H4 (cell line): ENCODE data around the gene LDAH. TPM values are rescaled to one million over a fixed set of nuclear protein-coding genes. Genes with fewer than 3 reads are reported as not detected.

Experiments
- DNase-seq: peaks from one replicate; pipeline ENCODE4 v3.0.0-alpha.2; 2015; ENCODE audit warnings: low spot score
- total RNA-seq: library from RNA; depleted of rRNA; stranded (reverse); fragments of >200 nt; shearing (Covaris generic); gene quantifications from 2 replicates; pipeline ENCODE4 v1.2.3, GENCODE V29; 2014

LDAH gene
- total RNA-seq, 1 experiment from 2014 or later = 21.5 TPM

DNA sequence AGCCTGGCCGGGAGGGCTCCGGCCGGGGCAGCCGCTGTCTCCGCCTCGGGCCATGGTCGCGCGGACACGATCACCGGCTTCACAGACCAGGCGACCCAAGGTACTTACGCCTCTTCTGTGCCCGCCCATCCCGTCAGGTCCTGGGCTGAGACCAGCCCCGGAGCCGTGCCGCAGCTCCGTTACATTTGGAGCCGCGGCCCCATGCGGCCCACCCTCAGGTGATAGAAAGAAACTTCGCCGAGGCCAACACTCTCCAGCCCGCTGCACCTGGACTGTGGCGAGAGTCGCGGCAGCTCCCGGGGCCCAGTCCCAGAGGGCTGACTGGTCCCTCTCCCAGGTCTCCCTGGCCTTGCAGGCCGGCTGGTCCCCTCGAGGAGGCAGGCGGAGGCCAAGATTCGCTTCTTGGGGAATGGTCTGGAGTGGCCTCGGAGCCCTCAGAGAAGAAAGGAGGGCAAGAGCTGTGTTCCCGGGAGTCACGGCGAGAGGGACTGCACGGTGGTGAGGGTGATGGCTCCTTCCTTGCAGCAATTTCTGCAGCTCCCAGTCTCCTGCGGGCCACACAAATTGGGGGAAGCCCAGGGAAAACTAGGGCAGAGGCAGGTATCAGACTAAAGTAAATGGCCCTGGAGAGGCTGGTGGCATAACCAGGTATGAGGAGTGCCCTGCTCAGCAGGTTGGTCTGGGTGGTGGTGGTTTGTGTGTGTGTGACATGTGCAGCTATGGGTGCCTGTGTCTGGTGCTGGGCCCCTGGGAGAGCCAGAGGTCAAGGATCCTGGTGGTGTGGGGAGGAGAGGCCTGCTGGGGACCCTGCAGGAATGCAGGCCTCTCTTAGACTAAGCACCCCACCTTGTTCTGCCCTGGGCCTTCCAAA is 155.1 kb downstream of the LDAH start:
- no peak for DNase-seq

DNA sequence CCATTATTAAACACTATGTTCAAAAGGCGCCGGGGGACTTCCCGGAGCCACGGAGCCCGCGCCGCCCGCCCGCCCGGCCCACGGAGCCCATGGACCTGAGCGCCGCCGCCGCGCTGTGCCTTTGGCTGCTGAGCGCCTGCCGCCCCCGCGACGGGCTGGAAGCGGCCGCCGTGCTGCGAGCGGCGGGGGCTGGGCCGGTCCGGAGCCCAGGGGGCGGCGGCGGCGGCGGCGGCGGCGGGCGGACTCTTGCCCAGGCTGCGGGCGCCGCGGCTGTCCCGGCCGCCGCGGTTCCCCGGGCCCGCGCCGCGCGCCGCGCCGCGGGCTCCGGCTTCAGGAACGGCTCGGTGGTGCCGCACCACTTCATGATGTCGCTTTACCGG is 155.8 kb downstream of the LDAH start:
- no peak for DNase-seq

- DNase-seq = no peak
Observed at GRCh38 chr2:20666304-20667150, 156.4 kb downstream of the LDAH start, which contains the start of gene GDF7. Gene GDF7, plus strand, starts transcription at chr2:20667144. Its CDS starts 96 bp downstream, at chr2:20667240.

- DNase-seq = no peak
Observed at GRCh38 chr2:20666005-20666303, 156.9 kb downstream of the LDAH start.

DNA sequence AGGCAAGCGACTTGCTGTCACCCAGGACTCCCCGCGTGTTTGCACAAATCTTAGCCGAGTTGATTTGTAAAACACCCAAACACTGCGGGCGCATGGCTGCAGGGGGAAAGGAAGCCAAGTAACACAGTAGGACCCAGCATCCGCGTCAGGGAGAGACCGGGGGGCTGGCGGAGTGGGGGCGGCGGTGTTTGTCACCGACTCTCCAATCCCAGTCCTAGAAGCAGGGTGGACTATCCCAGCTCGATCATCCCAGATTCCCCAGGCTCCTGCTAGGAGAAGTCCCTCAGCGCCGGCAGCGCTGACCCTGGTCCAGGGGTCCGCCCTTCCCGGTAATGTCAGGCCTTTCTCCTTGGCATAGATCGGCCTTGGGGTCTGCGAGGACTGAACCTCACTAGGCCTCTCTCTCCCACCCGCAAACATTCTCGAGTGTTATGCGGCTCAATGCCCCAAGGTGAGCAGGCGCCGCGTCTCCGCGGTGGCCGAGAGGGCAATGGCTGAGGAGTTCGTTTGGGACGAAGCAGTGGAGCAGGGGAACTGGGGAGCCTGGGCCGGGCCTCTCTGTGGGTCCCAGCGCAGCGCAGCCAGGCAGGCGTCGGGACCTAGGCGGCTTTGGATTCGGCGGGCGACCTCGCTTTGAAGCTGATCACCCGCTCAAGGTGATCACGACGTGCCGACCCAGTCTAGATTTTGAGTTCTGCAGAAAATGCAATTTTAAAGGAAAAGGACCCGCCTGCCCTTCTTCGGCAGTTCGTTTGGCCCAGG is 157.5 kb downstream of the LDAH start:
- no peak for DNase-seq

DNA sequence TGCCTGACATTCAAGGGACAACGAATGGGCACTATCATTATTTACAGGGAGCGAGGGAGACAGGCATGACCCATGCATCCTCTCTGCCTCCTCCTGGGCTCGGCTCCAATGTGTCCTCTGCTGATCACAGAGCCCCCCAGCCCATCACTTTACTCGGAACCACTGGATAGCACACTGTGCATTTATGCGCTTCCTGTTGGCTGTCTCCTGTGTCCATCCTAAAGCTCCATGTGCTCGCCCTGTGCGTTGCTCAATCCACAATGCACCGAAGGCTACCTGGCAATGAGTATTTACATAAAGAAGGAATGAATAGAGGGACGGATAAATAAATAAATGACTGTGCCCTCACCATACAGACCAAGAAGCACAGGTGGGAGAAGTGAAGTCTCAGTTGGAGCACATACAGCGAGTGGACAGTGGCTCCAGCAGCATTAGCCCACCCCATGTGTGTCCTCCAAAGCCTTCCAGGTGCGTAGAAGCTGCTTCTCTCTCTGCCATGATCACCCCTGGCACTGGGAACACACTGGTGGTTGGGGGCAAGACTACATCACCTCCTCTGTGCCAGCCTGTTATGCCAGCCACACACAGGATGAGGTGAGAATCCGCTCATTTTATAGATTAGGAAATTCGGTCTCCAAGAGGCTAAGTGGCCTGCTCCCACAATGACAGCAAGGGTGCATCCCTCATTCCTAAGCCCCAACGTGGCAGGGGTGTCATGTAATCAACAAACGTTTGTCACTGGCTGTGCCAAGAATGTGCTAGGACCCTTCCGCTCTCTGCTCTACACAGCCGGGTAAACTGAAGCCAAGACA is 158.3 kb downstream of the LDAH start:
- no peak for DNase-seq

DNA sequence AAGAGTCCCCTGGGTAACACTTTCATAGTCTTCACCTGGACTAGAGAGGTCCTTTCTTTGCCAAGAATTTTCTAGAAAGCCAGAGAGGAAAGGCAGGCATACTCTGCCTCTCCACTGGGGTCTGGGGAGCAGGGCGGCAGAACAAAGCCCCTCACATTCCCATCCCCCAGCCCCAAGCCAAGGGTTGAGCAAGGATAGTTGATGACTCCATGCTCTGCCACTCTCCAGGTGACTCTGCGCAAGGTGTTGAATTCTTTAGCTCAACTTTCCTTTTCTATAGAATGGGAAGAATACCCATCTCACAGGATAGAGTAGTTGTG is 158.9 kb downstream of the LDAH start:
- no peak for DNase-seq

GRCh38 chr2:20663196-20664070 is 159.5 kb downstream of the LDAH start:
- no peak for DNase-seq

- no peak for DNase-seq
Observed at GRCh38 chr2:20662308-20662937, 160.5 kb downstream of the LDAH start.

DNA sequence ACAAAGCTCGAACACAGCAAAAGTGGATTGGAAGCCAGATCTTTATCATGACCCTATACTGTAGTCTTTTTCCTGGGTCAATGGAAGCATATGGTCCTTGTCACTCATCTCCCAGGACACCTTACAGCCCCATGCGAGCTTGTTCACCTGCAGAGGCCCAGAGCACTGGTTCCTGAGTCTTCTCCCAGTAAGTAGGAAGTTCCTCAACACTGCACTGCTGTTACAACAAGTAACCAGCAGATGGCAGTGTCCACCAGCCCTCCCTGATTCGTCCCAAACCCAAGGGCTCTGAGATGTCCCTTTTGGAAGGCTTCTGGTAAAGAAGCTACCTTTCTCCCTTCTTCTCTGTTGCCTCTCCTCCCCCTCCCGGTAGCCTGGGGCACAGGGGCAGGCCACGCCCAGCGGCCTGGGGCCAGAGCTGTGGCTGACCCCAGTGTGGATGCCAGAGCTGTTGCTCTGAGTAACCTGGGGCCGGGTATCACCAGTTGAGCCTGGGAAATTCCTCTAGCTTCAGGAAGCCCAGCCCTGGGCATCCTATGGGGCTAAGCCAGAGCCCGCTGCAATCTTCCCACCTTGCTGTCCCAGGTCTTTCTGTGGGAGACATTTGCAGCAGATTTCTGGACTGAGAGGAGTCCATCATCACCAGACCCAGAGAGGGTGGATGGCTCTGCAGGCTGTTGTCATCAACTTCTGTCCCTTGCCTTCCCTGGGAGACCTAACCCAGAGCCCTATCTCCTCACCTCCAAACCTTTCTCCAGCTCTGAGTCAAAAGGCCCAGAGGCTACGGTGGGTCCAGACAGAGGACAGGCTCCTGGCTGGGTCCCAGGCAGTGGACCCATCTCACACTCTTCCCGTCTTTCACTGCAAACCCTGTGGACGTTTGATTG is 161.2 kb downstream of the LDAH start:
- DNase-seq = peak; percentile 53

DNA sequence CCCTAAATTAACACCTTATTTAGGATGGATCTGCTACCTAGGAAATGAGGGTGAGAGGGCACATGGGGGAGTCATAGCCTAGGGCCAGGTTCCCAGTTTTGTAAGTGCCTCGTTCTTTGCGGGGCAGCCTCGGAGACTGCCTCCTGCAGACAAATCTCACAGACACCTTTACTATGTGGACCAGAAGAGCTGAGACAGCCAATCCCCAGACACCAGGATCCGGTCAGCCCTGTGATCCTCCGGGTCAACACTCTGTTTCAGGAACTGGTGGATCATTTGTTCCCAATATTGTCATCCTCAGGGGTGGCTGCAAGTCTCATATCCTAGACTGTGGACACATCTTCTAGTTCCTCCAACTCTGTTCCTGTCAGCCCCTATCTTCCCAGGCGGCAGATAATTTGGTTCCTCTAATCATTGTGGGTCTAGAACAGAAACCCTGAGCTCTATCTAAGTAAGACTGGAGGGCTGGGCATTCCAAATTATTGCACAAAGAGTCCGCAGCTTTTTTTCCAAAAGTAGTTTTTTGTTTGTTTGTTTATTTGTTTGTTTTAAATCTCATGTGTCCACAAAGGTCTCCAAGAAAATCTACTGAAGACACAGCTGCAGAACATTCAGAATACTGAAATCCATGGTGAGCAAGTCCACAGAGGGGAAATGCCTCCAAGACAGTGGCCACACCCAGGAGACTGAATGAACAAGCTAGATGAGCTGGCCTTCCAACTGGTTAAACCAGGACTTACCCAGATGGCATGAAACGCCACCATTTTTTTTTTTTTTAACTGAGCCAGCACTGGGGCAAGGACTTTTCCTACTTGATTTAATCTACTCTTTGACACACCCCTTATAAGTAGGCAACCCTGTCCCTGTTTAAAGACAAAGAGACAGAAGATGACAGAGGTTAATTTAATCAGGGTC is 162.1 kb downstream of the LDAH start:
- DNase-seq = no peak

GRCh38 chr2:20657522-20658235 is 165.2 kb downstream of the LDAH start:
- no peak for DNase-seq

DNA sequence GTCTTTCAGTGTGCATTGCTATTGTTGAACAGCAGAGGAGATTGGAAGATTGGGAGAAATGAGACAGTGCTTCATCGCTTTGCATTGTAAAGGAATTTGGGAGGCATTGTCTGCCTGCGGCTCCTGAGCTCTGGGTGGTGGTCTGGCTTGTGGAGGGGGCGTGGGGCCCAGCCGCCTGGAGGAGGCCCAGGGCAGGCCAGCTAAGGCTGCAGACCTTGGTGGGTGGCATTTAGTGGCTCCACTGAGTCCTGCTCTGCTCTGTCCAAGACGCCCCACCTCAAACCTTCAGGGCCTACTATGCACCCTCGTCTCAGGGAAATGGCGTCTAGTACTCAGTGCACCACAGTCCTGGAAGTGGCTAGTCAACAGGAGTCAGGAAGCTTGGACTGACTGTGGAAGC is 166.3 kb downstream of the LDAH start:
- no peak for DNase-seq

- no peak for DNase-seq
Observed at GRCh38 chr2:20654535-20654813, 168.4 kb downstream of the LDAH start.

DNA sequence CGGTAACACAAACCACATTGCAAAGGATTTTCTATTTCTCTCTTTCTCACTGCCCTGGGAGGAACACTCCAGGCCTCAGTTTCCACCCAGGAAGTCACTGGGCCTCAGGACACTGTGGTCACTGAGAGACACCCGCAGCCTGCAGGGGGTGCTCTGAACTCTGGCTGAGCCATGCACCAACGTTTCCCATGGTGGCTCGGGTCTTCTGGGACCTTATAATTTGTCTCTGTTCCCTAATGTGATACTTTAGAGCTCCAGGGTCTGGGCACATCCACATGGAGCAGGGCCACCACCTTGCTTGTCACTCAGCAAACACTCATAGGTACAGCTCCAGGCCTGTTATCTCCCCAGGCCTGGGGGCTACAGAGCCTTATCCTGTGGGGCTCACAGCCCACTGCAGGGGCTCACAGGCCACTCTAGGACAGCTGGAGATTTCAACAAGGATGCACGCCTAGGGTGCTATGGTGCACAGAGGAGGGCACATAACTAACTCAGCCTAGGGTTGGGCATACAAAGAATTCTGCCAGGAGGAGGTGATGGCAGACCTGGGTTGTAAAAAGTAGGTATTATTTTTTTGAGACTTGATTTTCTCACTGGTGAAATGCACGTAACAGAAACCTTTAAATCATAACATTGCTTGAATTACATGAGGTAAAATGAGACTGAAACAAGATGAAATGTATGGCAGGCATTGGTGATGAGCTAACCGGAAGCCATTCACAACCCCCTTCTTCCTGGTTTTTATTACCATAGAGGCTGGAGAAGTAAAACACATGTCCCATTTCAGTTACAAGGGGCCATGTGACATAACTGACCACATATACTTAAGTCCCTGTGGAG is 169.0 kb downstream of the LDAH start:
- no peak for DNase-seq
